ENCODE results near the gene NT5DC2.

DNA sequence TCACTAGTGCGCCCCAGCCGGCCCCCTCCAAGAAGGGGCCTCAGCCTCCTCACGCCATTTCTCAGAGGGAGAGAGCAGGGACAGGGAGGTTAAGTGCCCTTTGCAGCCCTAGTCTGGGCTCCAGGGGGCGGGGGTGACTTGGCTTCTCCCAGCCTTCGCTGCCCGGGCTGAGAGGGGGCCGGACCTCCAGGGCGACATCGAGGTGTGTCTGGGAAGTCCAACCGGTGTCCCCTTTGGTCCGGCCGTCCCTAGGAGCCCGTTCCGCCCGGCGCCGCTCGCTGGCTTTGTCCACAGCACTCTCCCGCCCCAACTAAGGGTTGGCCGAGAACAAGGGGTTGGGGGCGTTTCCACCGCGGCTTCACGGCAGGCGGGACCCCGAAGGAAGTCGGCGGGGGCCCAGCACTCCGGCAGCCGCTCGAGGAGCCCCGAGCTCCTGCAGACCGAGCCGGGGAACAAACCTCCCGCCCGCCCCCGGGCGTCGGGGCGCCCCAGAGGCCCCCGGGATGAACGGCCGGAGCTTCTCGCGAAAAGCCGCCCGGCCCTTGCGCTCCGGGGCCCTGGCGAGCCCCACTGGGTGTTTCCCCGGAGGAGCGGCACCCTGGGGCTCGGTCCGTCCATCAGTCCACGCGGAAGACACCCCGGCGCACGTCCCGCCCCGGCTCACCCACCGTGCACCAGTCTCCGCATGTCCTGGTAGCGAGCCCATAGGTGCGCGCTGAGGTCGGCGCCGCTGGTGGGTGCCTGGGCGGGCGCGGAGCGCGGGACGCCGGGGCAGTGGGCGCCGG lies 627 bp downstream of the NT5DC2 start:
- no peak for TF ChIP-seq CTCF (conservative IDR thresholded peaks at IDR 0.05; ENCODE audit: low read length)
- TF ChIP-seq EZH2phosphoT487 (IDR thresholded peaks at IDR 0.05; ENCODE audit: borderline replicate concordance), result no peak

All from Loucy (cell line).